Fibroblast of pulmonary artery (primary cell): Measurements from ENCODE around the gene GPC5.

ENCODE experiments used
- DNase-seq: peaks from one replicate; pipeline ENCODE4 v3.0.0-alpha.2; 2010; ENCODE audit warnings: low read depth
- H3K4me3 ChIP-seq: replicated peaks from 2 replicates; pipeline ENCODE4 v1.5.1; 2011; ENCODE audit warnings: low read depth, mild to moderate bottlenecking, control low read depth, low read length, moderate library complexity
- TF ChIP-seq, protein P1 (sequence below): IDR thresholded peaks from 2 replicates; pipeline ENCODE4 v1.5.1; 2011; ENCODE audit warnings: mild to moderate bottlenecking, control low read depth, low read length, inconsistent platforms; ENCODE audit errors: missing control alignments

The GPC5 gene

GRCh38 chr13:91533354-91533753, 134.9 kb downstream of the GPC5 start:
- H3K4me3 ChIP-seq = no peak overlapping the region
- TF ChIP-seq, protein P1, sequence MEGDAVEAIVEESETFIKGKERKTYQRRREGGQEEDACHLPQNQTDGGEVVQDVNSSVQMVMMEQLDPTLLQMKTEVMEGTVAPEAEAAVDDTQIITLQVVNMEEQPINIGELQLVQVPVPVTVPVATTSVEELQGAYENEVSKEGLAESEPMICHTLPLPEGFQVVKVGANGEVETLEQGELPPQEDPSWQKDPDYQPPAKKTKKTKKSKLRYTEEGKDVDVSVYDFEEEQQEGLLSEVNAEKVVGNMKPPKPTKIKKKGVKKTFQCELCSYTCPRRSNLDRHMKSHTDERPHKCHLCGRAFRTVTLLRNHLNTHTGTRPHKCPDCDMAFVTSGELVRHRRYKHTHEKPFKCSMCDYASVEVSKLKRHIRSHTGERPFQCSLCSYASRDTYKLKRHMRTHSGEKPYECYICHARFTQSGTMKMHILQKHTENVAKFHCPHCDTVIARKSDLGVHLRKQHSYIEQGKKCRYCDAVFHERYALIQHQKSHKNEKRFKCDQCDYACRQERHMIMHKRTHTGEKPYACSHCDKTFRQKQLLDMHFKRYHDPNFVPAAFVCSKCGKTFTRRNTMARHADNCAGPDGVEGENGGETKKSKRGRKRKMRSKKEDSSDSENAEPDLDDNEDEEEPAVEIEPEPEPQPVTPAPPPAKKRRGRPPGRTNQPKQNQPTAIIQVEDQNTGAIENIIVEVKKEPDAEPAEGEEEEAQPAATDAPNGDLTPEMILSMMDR = no peak
- DNase-seq = no peak

GRCh38 chr13:91534996-91535395, 136.6 kb downstream of the GPC5 start:
- TF ChIP-seq, protein P1 = no peak
- H3K4me3 ChIP-seq = no peak overlapping the region
- DNase-seq = no peak

GRCh38 chr13:91537376-91537775, 139.0 kb downstream of the GPC5 start:
- TF ChIP-seq, protein P1 = no peak
- no peak for DNase-seq
- H3K4me3 ChIP-seq = no peak overlapping the region

- TF ChIP-seq, protein P1 = no peak
- no peak overlapping the region for H3K4me3 ChIP-seq
- DNase-seq = no peak
These were observed 141.1 kb downstream of the GPC5 start for GRCh38 chr13:91539286-91540157.

GRCh38 chr13:91540158-91540736, 141.8 kb downstream of the GPC5 start:
- no peak for DNase-seq
- TF ChIP-seq, protein P1 = no peak
- no peak overlapping the region for H3K4me3 ChIP-seq

DNA sequence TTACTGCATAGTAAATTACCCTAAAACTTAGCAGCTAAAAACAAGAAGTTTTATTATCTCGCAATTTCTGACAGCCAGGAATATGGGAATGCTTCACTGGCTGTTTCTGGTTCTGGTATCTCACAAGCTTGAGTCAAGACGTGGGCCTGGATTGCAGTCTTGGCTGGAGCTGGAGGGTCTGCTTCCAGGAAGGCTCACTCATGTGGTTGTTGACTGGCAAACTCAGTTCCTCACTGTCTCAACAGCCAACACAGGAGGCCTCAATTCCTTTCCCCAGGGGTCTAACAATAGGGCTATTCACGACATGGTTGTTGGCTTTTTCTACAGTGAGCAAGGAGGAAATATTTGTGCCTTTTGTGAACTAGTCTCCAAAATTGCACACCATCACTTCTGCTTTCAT, 146.3 kb downstream of the GPC5 start:
- DNase-seq = no peak
- TF ChIP-seq, protein P1 = no peak
- no peak overlapping the region for H3K4me3 ChIP-seq
